Kidney glomerular epithelial cell (primary cell): ENCODE results near the gene TEKTIP1.

Experiments
- DNase-seq: peaks from one replicate; lab custom pipeline; 2025; lab: John Stamatoyannopoulos, UW

The TEKTIP1 gene

DNA sequence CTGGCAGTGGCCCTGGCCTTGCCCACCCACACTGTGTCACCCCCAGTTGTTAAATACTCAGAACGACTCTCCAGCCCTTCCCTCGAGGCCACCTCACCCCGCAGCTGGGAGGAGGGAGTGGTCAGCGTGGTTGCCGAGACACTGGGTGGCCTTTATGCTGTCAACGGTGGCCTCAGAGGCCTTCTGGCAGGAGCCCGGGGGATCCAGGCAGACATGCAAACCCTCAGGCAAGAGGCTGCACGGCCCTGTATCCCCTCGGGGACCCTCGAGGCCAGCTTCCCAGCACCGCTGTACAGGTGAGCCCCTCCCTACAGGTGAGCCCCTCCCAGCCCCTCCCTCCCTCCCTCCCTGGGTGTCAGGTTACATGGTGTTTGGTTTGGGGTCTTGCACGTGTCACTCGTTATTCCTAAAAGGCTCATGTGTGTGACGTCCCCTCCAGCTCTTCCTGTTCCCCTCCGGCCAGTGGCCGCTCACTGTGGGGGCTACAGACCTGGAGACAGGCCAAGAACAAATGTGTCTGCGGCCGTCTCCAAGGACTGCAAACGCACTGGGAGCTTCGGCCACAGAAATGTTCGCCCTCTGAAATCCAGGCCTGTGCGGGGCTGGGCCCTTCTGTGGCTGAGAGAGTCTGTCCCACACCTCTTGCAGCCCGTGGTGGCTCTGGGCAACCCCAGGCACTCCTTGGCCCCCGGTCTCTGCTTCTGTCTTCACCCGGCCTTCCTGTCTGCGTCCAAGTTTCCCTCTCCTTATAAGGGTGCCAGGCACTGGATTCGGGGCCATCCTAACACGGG is at the start of gene TEKTIP1:
Gene TEKTIP1, plus strand, starts transcription at position 210 of the 791 bp plus-strand sequence. Its CDS starts 4 bp downstream, at position 214.
- DNase-seq = no peak

DNA sequence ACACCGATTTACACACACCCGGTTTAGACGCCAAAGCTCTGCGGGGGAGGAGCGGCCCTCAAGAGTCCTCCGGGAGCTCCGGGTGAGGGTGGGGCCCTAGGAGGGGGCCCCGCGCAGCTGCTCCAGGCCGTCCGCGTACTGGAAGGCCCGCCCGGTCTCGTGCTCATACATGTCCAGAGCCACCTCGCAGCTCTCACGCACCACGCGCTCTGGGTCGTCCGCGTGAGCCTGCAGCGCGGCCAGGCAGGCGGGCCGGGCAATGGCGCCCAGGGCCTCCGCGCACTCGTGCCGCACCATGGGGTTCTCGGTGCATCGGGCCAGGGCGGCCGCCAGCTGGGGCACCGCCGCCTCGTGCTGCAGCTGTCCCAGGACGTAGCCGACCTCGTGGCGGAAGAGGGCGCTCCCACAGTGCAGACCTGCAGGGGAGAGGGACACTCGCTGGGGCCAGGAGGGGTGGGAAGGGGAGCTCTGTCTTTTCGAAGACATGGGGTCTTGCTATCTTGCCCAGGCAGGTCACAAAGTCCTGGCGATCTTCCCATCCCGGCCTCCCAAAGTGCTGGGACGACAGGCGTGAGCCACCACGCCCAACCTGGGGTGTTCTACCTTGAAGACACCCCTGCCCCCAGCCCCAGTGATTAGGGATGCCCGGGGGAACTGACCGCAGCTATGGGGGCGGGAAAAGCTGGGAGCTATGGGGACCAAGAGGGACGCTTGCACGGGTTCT is 47.4 kb upstream of the TEKTIP1 start:
- no peak for DNase-seq

DNA sequence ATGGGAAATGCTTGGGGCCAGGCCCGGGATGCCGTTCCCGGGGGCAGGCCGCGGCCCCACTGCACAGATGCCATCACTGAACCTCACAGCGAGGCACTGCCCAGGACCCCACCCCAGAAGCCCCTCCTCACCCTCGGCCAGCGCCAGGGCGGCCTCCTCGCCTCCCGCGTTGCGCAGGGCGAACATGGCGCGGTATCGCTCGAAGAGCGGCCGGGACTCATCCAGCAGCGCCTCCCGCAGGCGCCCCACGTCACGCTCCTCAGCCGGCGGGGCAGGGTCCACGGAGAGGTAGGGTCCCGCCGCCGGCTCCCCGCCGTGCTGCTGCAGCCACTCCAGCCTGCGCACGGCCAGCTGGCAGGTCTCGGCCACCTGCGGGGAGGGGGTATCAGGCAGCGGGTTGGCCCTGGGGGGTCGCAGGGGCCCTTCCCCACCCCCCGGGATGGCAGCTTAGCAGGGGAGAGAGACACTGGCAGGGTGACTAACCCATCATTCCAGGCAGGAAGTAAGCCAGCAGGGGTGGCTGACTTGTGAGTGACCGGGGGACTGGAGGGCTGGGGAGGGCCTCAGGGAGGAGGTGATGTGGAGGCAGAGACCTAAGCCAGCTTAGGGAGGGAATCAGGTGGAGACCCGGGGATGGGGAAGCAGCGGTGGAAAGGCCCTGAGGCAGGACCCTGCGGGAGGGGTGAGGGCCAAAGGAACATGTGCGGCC is 46.7 kb upstream of the TEKTIP1 start:
- no peak for DNase-seq

DNA sequence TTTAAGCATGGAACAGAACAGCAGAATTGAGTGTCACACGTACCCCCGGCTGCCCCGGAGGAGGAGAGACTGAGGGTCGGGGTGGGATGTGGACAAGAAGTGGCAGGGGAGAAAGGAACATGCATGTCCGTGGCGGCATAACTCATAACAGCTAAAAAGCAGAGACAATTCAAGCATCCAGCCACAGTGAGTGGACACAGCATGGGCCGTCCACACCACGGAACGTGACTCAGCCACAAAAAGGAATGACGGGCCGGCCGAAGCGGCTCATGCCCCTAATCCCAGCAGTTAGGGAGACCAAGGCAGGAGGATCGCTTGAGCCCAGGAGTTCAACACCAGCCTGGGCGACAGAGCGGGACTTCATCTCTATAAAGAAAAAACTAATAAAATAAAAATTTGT is 46.1 kb upstream of the TEKTIP1 start:
- no peak for DNase-seq

- no peak for DNase-seq
Observed at GRCh38 chr19:3493651-3494050, 45.3 kb upstream of the TEKTIP1 start.

- DNase-seq = no peak
Observed at GRCh38 chr19:3494051-3494450, 44.9 kb upstream of the TEKTIP1 start.

- DNase-seq = no peak
Observed at GRCh38 chr19:3494559-3494958, 44.4 kb upstream of the TEKTIP1 start.

- DNase-seq = no peak
Observed at GRCh38 chr19:3496392-3497273, 42.3 kb upstream of the TEKTIP1 start.

GRCh38 chr19:3497757-3498520 is 41.0 kb upstream of the TEKTIP1 start:
- DNase-seq = peak; percentile 42

GRCh38 chr19:3499738-3500428 is 39.1 kb upstream of the TEKTIP1 start:
- DNase-seq = no peak

DNA sequence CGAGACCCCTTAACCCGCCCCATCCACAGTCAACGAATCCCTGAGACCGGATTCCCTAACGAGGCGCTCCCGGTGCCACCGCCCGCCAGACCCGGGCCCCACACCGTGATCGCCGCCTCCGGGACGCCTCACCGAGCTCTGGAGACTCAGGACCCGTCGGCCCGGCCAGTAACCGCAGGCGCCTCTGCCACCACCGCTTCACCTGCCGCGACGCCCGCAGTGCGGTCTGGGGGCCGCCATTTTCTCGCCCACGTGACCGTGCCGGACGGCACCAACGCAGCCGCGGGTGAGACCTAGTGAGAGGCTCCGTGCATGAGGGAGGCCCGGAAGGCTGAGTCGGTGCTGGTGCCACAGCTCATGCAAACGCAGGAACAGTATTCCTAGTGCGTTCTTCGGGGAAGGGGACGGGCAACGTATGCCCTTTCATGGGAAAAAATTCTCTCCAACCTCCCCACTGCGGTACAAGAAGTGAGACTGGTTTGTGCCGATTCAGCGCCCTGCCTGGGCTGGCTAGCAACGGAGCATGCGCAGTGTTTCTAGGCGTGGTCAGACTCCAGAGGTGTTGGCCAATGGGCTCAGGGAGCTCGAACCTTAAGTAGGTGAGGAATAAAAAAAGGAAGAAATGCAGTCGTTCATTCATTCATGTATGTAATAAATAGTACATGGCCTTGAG is 38.4 kb upstream of the TEKTIP1 start, which contains the start of gene DOHH:
Gene DOHH, minus strand, starts transcription at position 246 of the 673 bp plus-strand sequence. CDS start 3,860 bp downstream, outside the sequence.
- peak; percentile 98 for DNase-seq

DNA sequence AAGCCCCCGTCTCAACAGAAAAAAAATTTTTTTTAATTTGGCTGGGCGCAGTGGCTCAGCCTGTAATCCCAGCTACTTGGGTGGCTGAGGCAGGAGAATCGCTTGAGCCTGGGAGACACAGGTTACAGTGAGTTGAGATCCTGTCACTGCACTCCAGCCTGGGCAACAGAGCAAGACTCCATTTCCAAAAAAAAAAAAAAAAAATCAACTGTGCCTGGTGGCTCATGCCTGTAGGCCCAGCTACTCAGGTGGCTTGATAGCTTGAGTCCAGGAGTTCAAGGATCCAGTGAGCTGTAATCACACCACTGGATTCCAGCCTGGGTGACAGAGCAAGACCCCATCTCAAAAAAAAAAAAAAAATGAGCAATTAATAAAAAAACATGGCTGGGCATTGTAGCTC is 37.2 kb upstream of the TEKTIP1 start:
- DNase-seq = no peak

GRCh38 chr19:3503036-3503572 is 35.9 kb upstream of the TEKTIP1 start:
- DNase-seq = no peak

DNA sequence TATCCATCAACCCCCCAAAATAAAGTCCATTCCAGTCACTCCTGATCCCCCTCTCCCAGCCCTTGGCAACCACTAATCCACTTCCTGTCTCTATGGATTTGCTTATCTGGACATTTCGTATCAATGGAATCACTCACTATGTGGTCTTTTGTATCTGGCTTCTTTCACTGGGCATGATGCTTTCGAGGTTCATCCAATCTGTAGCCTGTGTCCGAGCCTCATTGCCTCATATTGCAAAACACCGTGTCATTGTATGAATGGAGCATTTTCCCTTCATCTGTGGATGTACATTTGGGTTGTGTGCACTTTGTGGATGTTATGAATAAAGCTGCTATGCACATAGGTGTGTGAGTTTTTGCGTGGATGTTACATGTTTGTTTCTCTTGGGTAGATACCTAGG is 34.2 kb upstream of the TEKTIP1 start:
- DNase-seq = no peak

DNA sequence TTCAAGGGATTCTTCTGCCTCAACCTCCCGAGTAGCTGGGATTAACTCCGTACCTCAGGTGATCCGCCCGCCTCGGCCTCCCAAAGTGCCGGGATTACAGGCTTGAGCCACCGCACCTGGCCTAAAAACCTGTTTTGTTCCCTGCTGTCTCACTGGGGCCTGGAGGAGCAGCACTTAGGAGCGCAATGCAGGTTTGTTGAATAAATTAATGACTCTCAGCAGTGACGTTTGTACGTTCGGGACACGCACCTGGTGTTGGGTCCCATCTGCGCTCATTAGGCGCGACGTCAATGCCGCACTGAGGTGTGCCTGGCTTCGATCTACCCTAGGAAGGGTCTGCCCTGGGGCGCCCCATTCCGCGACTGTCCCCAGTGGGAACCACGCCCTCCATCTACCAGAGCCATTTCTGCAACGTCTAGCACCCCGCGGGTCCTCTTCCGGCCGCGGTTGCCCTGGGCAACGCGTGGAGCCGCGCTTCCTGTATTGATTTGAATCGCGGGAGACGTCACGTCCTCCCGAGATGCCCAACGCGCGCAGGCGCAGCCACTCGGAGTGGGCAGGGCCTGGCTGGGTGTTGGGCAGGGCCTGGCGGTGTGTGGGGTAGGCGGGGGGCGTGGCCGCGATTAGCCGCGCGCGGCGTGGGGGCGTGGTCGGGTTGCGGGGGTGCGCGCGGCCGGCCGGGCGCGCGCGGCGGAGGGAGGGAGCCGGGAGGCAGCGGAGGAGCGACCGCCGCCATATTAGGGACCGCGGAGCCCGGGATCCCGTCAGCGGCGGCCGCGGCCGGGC is 33.2 kb upstream of the TEKTIP1 start, which contains the start of gene FZR1:
Gene FZR1, plus strand, starts transcription at position 714 of the 786 bp plus-strand sequence. CDS start 16,679 bp downstream, outside the sequence.
- DNase-seq = peak; percentile 95

GRCh38 chr19:3506384-3507340 is 32.3 kb upstream of the TEKTIP1 start:
- DNase-seq = no peak
